SH-SY5Y (cell line): Measurements from ENCODE around the gene COLEC12.

Source experiments
- GATA2 ChIP-seq: IDR thresholded peaks from 2 replicates; pipeline ENCODE4 v1.6.1; 2011; ENCODE audit warnings: mild to moderate bottlenecking, low read depth, low read length
- GATA3 ChIP-seq: IDR thresholded peaks from 2 replicates; pipeline ENCODE4 v1.6.1; 2011; ENCODE audit warnings: low read depth, mild to moderate bottlenecking, low read length, moderate library complexity

GRCh38 chr18:513826-514530 is 13.5 kb upstream of the COLEC12 start:
- no peak for TF ChIP-seq GATA2
- TF ChIP-seq GATA3 = no peak
